Common myeloid progenitor, CD34-positive (primary cell): ENCODE data around the gene CXCR5.
A peak's percentile ranks its signal among the peaks of the same experiment; 100 is the strongest.

ENCODE experiments used
- CTCF ChIA-PET: fragments of 350-600 bp; sonication (Branson Sonifier 250); formaldehyde crosslinking; loops from one replicate; lab custom pipeline; 2021; ENCODE audit warnings: antibody characterized with exemption; lab: Charles Lee
- POLR2A ChIA-PET: fragments of 350-600 bp; sonication (Branson Sonifier 250); formaldehyde crosslinking; loops from one replicate; lab custom pipeline; 2021; ENCODE audit warnings: antibody characterized with exemption; lab: Charles Lee
- DNase-seq, 3 donors: peaks; one replicate each; pipeline versions ENCODE4 v3.0.0 to v3.0.0-alpha.2; 2013
- H3K27ac ChIP-seq, 2 experiments: 1 replicate in 1 of 2; 2 replicates in 1 of 2; pipeline ENCODE4 v1.7.0; 2013; ENCODE audit warnings: inconsistent platforms in 2 of 2, low read length in 2 of 2, mild to moderate bottlenecking in 2 of 2, low read depth in 1 of 2, moderate library complexity in 1 of 2; ENCODE audit not compliant: severe bottlenecking in 2 of 2, insufficient read depth in 1 of 2, poor library complexity in 1 of 2
- H3K27me3 ChIP-seq, 5 experiments: replicated peaks in 2 of 5; 1 replicate in 3 of 5; 2 replicates in 2 of 5; pipeline versions ENCODE4 v1.6.1 to v1.7.0; 2013; ENCODE audit warnings: low read length in 4 of 5, mild to moderate bottlenecking in 2 of 5, moderate library complexity in 2 of 5, inconsistent platforms in 1 of 5; ENCODE audit not compliant: insufficient read depth in 5 of 5, control insufficient read depth in 4 of 5
- H3K36me3 ChIP-seq, 4 experiments: 1 replicate in 2 of 4; 2 replicates in 2 of 4; pipeline versions ENCODE4 v1.6.1 to v1.7.0; 2013; ENCODE audit warnings: low read length in 3 of 4, control low read depth in 1 of 4, mild to moderate bottlenecking in 1 of 4; ENCODE audit not compliant: control insufficient read depth in 4 of 4, insufficient read depth in 4 of 4
- H3K4me1 ChIP-seq, 4 experiments: 1 replicate in 3 of 4; 2 replicates in 1 of 4; pipeline versions ENCODE4 v1.6.1 to v1.7.1; 2013; ENCODE audit warnings: low read length in 3 of 4, mild to moderate bottlenecking in 3 of 4, control low read depth in 1 of 4, inconsistent platforms in 1 of 4, moderate library complexity in 1 of 4; ENCODE audit not compliant: control insufficient read depth in 4 of 4, insufficient read depth in 4 of 4; ENCODE audit errors: control extremely low read depth in 1 of 4
- H3K4me3 ChIP-seq, 7 experiments: 1 replicate in 4 of 7; 2 replicates in 3 of 7; pipeline versions ENCODE4 v1.5.1 to v1.7.0; 2013; ENCODE audit warnings: mild to moderate bottlenecking in 7 of 7, low read length in 6 of 7, moderate library complexity in 6 of 7, inconsistent platforms in 2 of 7, low read depth in 2 of 7, control low read depth in 1 of 7; ENCODE audit not compliant: insufficient read depth in 4 of 7, control insufficient read depth in 1 of 7; ENCODE audit errors: extremely low read depth in 1 of 7
- H3K9me3 ChIP-seq, 5 experiments: 1 replicate in 4 of 5; 2 replicates in 1 of 5; pipeline versions ENCODE4 v1.6.1 to v1.7.1; 2013; ENCODE audit warnings: low read length in 4 of 5, mild to moderate bottlenecking in 2 of 5, inconsistent platforms in 1 of 5, low read depth in 1 of 5, moderate library complexity in 1 of 5; ENCODE audit not compliant: control insufficient read depth in 4 of 5, insufficient read depth in 2 of 5; ENCODE audit errors: control extremely low read depth in 1 of 5
- WGBS: methylation state at CpG from one replicate; pipeline ENCODE4 v1.1.5; 2013; ENCODE audit not compliant: insufficient coverage; 5-methylcytosine and 5-hydroxymethylcytosine counted together

The CXCR5 gene

DNA sequence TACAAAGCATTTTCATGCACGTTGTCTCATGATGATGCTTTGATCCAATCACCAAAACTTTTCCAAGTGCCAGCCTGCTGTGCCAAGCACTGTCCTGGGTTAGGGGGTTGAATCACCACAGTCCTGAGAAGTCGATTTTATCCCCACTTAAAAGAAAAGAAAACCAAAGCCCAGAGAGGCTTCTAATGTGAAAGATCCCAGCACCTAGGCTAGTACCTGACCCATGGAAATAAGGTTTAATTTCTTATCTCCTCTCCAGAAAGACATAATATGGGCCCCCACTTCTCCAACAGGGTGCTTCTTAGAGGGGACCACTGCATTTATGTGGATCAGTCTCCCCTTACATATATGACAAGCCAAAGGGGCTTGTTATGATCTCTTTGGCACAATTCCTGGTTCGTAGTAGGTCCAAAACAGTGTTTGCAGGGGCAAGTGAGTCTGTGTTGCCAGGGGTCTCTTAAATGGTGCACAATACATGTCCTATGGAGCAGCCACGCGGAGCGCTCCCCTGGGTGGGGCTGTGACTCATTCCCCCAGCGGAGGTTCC, 43.9 kb downstream of the CXCR5 start:
- peak overlapping the region in 3 of 7 experiments; percentile 92 to 93 (median 92) for H3K4me3 ChIP-seq
- DNase-seq, result no peak
- ChIA-PET CTCF (interaction anchor here (1.0 to 13.2 kb wide), 4 partner anchors 15 to 49 kb away, joined by 3 to 256 read pairs (median 12); partner anchors contain the start of gene UPK2), POLR2A (interaction anchor here (0.5 to 0.8 kb wide), 3 partner anchors 14 to 429 kb away, joined by 3 to 5 read pairs (median 4); no protein-coding TSS in a partner anchor)
- WGBS, result 20% methylated on average over 7 of the region's 7 CpGs
- peaks cover 5 to 81% (median 57%) of the 10 kb centered on the region in 4 experiments for H3K4me1 ChIP-seq
- H3K36me3 ChIP-seq, result no peaks in the 10 kb centered on the region
- H3K9me3 ChIP-seq, result no peaks in the 10 kb centered on the region
- H3K27ac ChIP-seq, result peak overlapping the region in 1 of 2 experiments; percentile 93
- no peaks in the 10 kb centered on the region for H3K27me3 ChIP-seq

DNA sequence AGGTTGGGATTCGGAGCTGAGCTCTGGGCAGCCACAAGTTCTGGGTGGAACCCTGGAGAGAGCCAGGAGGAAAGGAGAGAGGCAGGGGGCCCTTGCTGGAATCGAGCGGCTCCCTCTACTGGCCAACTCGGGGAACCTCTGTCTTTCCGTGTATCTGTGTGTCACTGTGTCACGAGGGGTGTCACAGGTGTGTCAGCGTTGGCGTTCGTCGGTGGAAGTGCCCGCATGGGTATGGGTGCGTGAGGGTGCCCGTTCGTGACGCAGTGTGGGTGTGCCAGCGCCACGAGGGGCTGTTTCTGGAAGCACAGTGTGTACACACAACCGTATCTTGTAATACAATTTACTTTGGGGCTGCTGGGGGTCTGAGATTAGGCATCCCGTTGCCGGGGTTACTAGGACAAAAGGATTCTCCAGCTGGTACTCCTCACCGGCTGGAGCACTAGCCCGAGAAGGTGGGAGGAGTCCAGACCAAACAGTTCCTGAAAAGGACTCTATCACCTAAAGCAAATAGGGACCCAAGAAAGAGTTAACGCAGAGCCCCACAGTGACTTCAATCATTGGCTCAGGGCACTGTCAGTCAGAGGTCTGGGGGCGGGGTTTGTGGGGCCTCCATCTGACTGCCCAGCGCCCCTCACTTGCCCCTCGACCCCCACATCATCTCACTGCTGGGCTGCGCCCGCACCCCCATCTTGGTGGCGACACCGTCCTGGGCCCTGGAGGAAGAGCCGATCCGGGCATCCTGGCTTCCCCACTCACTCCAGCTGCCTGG, 44.6 kb downstream of the CXCR5 start:
- peaks cover 5 to 75% (median 51%) of the 10 kb centered on the region in 4 experiments for H3K4me1 ChIP-seq
- peak overlapping the region; percentile 66 to 93 (median 82) for H3K4me3 ChIP-seq
- H3K9me3 ChIP-seq, result no peaks in the 10 kb centered on the region
- CTCF ChIA-PET, result interaction anchor here (0.7 to 13.2 kb wide), 5 partner anchors 9 to 87 kb away, joined by 3 to 256 read pairs (median 3); partner anchors contain the start of gene UPK2
- 0% methylated on average over 16 of the region's 32 CpGs for WGBS
- H3K36me3 ChIP-seq, result no peaks in the 10 kb centered on the region
- no peaks in the 10 kb centered on the region for H3K27me3 ChIP-seq
- H3K27ac ChIP-seq, result peak overlapping the region; percentile 76 to 93
- POLR2A ChIA-PET, result interaction anchor here (0.5 to 0.8 kb wide), 3 partner anchors 15 to 428 kb away, joined by 3 to 5 read pairs (median 4); no protein-coding TSS in a partner anchor
- DNase-seq, result peak; percentile 92 to 95 (median 94)

DNA sequence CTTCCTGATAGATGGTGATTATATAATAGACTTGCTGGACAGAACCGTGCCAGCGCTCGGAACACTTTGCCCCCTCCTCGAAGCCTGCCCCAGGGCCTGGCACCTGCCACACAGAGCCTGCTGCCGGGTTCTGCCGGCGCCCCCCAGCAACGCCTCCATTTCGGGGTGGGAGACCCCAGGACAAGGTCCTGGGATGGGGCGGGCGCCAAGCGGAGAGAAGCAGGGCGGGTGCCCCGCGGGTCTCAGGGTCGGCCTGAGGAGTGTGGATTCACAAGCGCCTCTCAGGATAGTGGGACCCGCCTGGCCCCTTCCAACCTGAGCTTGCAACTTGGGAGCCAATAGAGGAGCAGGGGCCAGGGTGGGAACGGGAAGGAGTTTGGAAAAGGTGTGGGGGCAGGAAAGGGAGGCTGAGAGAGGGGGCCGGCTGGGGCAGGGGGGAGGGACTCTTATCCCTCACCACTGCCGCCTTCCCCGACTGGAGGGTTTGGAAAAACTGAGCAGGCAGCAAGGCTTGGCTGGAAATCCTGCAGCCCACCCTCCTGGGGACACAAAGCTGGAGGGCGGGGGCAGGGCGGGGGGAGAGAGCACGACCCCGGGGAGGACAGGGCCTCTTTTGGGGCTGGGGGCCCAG, 45.3 kb downstream of the CXCR5 start:
- Histone ChIP-seq H3K9me3 (no peaks in the 10 kb centered on the region), H3K4me3 (peak overlapping the region; percentile 66 to 93 (median 82)), H3K4me1 (peaks cover 5 to 68% (median 44%) of the 10 kb centered on the region in 4 experiments), H3K36me3 (no peaks in the 10 kb centered on the region), H3K27me3 (no peaks in the 10 kb centered on the region), H3K27ac (peak overlapping the region; percentile 76 to 93)
- peak in 1 of 3 donors; percentile 48 for DNase-seq
- POLR2A ChIA-PET, result interaction anchor here (0.6 to 1.5 kb wide), 2 partner anchors 16 to 20 kb away, joined by 5 to 8 read pairs; no protein-coding TSS in a partner anchor
- CTCF ChIA-PET, result interaction anchor here (0.7 to 13.2 kb wide), 5 partner anchors 9 to 87 kb away, joined by 3 to 256 read pairs (median 3); partner anchors contain the start of gene UPK2
- 0% methylated on average over 20 of the region's 26 CpGs for WGBS

DNA sequence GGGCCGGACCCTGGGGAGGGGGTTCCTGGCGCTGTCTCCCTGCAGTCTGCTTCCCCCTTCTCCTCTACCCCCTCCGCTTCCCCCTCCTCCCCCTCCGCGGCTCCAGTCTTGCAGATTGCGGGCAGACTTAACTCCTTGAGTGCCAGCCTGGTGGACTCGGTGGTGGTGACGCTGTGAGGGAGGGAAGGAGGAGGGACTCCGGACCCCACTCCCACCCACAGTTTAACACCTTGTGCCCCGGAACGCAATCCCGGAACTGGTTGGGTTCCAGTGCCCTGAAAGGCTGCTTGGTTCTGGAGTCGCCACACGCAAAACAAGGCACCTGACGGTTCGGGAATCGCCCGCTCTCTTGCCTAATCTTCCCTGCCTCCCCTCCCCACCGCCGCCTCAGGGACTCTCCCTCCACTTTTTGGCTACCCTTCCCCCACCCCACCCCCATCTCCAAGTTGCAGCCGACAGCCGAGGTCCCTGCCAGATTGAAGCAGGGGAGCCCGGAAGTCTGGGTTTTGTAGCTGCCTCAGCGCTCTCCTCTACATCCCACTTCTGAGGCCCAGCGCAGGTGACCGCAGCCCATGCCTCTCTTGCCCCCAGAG, 45.9 kb downstream of the CXCR5 start:
- 0% methylated on average over 9 of the region's 26 CpGs for WGBS
- peaks cover 3 to 62% (median 38%) of the 10 kb centered on the region in 4 experiments for H3K4me1 ChIP-seq

DNA sequence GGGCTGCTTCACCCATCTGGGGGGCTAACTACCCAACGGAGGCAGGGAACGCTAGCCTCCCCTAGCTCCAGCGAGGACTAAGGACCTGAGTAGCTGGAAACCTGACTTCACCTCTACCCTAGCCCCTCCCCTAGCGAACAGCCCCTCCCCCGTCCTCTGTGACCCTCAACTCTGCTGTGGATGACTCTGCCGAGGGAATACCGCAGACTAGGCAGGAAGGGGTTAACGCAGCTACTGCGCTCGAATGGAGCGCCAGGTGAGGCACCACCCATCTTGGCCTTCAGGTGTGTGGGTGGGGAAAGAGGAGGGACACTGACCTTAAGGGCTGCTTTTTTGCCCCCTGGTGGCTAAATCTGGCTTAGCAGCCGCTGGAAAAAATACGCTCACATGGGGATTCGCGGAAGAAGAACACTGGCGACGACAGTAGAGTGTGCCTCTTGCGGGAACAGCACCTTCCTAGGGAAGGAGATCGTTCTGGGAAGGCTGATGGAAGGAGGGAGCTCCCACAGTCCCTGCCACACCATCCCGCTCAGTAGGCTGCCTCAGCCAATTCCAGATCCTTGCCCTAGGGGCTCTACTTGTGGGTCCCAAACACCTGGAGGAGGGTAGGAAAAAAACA, 46.5 kb downstream of the CXCR5 start:
- peaks cover 3 to 56% (median 35%) of the 10 kb centered on the region in 4 experiments for H3K4me1 ChIP-seq
- H3K36me3 ChIP-seq, result no peaks in the 10 kb centered on the region
- no peaks in the 10 kb centered on the region for H3K27me3 ChIP-seq
- 0% methylated on average over 15 of the region's 20 CpGs for WGBS
- peak; percentile 79 to 87 (median 83) for DNase-seq
- H3K27ac ChIP-seq, result peak overlapping the region; percentile 40 to 93
- no peaks in the 10 kb centered on the region for H3K9me3 ChIP-seq
- CTCF ChIA-PET, result interaction anchor here (0.7 to 13.2 kb wide), 19 partner anchors 9 to 296 kb away, joined by 3 to 256 read pairs (median 4); partner anchors contain the start of gene UPK2
- POLR2A ChIA-PET, result interaction anchor here (1.5 kb wide), 1 partner anchor 17 kb away, joined by 8 read pairs; no protein-coding TSS in a partner anchor
- H3K4me3 ChIP-seq, result peak overlapping the region; percentile 47 to 93 (median 82)

More for the DNA sequence above, 45.9 kb downstream of the CXCR5 start:
- Histone ChIP-seq H3K9me3 (no peaks in the 10 kb centered on the region), H3K4me3 (peak overlapping the region; percentile 47 to 93 (median 82)), H3K36me3 (no peaks in the 10 kb centered on the region), H3K27ac (peak overlapping the region; percentile 40 to 93), H3K27me3 (no peaks in the 10 kb centered on the region)
- ChIA-PET CTCF (interaction anchor here (0.8 to 13.2 kb wide), 17 partner anchors 8 to 297 kb away, joined by 3 to 256 read pairs (median 4); partner anchors contain the start of gene UPK2), POLR2A (interaction anchor here (0.6 to 1.5 kb wide), 2 partner anchors 16 to 21 kb away, joined by 5 to 8 read pairs; no protein-coding TSS in a partner anchor)
- DNase-seq, result peak; percentile 89 to 96 (median 95)

DNA sequence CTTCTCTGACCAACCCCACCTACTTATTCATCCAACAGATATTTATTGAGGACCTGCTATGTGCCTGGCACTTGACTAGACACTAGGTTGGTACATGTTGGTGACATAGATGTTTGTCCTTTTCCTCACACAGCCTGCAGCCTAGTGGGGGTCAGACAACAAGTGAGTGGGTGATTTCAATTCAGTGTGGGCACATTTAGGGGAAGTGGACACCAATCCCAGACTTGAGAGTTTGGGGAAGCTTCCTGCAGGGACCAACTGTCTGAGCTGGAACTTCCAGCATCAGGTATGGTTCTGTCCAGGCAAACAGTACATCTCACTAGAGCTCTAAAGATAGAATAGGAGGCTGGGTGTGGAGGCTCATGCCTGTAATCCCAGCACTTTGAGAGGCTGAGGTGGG, 47.9 kb downstream of the CXCR5 start:
- Histone ChIP-seq H3K27me3 (no peaks in the 10 kb centered on the region), H3K36me3 (no peaks in the 10 kb centered on the region), H3K4me3 (no peak overlapping the region), H3K9me3 (no peaks in the 10 kb centered on the region), H3K4me1 (peaks cover 3 to 48% (median 30%) of the 10 kb centered on the region in 4 experiments), H3K27ac (no peak overlapping the region)
- ChIA-PET POLR2A (no interaction called here), CTCF (interaction anchor here (1.6 to 13.2 kb wide), 8 partner anchors 8 to 243 kb away, joined by 6 to 256 read pairs (median 17); partner anchors contain the start of genes CXCR5 and UPK2)
- DNase-seq, result no peak
